ENCODE measurements around the gene MDM2. TPM values are rescaled to one million over a fixed set of nuclear protein-coding genes. Genes with fewer than 3 reads are reported as not detected.
"Not testable (repeated sequence)": the region's sequence is repeated elsewhere in the genome, so short reads cannot be mapped to it uniquely, and the experiment has no call there.

MDM2 gene
- total RNA-seq, 2 experiments from 2014 or later: 148 to 153 TPM

DNA sequence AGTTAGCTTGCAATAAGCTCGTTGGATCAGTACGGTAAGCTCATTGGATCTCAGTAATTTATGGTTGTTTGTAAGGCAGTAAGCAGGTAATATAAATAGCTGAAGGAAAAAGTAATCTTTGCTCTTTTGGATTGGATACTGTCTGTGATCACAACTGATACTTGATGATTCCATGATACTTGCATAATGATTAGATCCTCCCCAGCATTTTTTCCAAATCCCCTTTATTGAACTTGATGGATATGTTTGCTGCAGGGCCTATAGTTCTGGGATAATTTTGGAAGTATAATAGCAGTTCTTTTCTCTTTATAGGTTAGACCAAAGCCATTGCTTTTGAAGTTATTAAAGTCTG, 5.2 kb downstream of the MDM2 start:
- intact Hi-C loops (cut with micrococcal nuclease): no loop called here

DNA sequence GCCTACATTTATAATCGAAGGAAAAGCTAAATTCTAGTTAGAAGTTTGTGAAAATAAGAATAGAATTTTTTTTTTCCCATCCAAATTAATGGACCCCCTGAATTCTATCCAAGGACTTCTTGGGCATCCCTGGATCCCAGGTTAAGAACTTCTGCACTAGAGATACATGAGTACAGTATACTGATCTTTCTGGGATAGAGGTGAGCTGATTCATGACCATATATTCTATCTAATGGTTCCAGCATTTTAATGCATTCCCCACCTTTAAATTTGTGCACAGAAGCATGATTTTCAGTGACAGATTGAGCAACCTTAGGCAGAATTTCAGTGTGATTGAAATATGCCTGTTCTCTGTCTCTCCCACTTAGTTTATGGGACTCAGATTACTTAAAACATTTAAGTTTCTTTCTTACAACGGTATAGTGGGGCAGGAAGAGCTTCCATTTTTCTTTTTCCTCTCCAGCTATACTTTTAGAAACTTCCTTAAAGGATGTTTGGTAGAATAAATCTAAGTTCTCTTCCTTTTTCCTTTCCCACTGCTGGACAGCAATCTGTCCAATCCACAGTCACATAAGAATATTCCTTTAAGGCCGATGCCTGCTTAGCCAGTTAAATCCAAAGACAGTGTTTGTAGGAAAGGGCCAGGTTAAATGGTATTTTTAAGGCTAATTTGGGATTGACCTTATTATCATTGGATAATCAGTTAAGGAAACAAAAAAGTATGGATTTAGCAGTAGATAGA, 6.7 kb downstream of the MDM2 start:
- ChIA-PET POLR2A (interaction anchor here (0.6 to 1.4 kb wide), 2 partner anchors 12 to 91 kb away, joined by 3 to 4 read pairs; no protein-coding TSS in a partner anchor), CTCF (interaction anchor here (1.0 to 4.3 kb wide), 3 partner anchors 14 to 23 kb away, joined by 3 to 25 read pairs (median 3); no protein-coding TSS in a partner anchor)
- no peak overlapping the region for H3K27ac Mint-ChIP-seq
- H3K36me3 Mint-ChIP-seq (ENCODE audit: low read depth): peaks cover 58% of the 10 kb centered on the region
- no peaks in the 10 kb centered on the region for H3K27me3 Mint-ChIP-seq
- no peak overlapping the region for H3K4me3 Mint-ChIP-seq
- TF ChIP-seq, protein P1, sequence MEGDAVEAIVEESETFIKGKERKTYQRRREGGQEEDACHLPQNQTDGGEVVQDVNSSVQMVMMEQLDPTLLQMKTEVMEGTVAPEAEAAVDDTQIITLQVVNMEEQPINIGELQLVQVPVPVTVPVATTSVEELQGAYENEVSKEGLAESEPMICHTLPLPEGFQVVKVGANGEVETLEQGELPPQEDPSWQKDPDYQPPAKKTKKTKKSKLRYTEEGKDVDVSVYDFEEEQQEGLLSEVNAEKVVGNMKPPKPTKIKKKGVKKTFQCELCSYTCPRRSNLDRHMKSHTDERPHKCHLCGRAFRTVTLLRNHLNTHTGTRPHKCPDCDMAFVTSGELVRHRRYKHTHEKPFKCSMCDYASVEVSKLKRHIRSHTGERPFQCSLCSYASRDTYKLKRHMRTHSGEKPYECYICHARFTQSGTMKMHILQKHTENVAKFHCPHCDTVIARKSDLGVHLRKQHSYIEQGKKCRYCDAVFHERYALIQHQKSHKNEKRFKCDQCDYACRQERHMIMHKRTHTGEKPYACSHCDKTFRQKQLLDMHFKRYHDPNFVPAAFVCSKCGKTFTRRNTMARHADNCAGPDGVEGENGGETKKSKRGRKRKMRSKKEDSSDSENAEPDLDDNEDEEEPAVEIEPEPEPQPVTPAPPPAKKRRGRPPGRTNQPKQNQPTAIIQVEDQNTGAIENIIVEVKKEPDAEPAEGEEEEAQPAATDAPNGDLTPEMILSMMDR (IDR thresholded peaks at IDR 0.05): no peak
- intact Hi-C loops (cut with micrococcal nuclease): no loop called here
- H3K4me1 Mint-ChIP-seq (ENCODE audit: low read depth): peaks cover 37% of the 10 kb centered on the region
- ATAC-seq (no peak), DNase-seq (no peak)
- no peaks in the 10 kb centered on the region for H3K9me3 Mint-ChIP-seq

More for the DNA sequence above, 5.2 kb downstream of the MDM2 start:
- TF ChIP-seq, protein P1 (IDR thresholded peaks at IDR 0.05): no peak
- H3K27me3 Mint-ChIP-seq: no peaks in the 10 kb centered on the region
- ChIA-PET CTCF (interaction anchor here (0.7 to 4.3 kb wide), 5 partner anchors 8 to 344 kb away, joined by 3 to 25 read pairs (median 5); no protein-coding TSS in a partner anchor), POLR2A (interaction anchor here (1.2 to 1.7 kb wide), 2 partner anchors 8 to 17 kb away, joined by 4 to 6 read pairs; no protein-coding TSS in a partner anchor)
- peak overlapping the region; percentile 62 for H3K27ac Mint-ChIP-seq
- peaks cover 66% of the 10 kb centered on the region for H3K36me3 Mint-ChIP-seq (ENCODE audit: low read depth)
- peaks cover 45% of the 10 kb centered on the region for H3K4me1 Mint-ChIP-seq (ENCODE audit: low read depth)
- no peaks in the 10 kb centered on the region for H3K9me3 Mint-ChIP-seq
- H3K4me3 Mint-ChIP-seq: peak overlapping the region; percentile 37
- no peak for DNase-seq
- no peak for ATAC-seq

DNA sequence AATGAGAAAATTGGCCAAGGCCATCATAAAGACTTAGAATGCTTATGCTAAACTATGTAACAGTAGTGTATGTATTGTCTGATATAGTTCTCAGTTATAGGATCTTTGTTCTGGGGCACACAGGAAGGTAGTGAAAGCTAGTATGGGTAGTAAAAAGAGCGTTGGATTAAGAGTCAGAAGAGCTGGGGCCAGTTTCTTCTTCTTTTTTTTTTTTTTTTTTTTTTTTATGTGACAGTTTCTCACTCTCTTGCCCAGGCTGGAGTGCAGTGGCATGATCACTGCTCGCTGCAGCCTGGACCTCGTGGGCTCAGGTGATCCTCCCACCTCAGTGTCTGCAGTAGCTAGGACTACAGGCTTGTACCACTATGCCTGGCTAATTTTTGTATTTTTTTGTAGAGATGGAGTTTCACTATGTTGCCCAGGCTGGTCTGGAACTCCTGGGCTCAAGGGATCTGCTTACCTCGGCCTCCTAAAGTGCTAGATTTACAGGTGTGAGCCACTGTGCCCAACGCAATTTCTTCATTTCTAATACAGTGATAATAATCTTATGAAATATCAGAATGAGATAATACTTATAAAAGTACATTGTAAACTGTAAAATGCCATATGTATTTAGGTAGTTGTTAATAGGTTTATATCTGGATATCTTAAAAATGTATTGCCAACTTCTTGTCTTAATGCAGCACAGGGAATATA, 7.4 kb downstream of the MDM2 start:
- TF ChIP-seq, protein P1 (IDR thresholded peaks at IDR 0.05): no peak
- Mint-ChIP-seq H3K4me1 (ENCODE audit: low read depth) (peaks cover 39% of the 10 kb centered on the region), H3K36me3 (ENCODE audit: low read depth) (peaks cover 54% of the 10 kb centered on the region), H3K9me3 (no peaks in the 10 kb centered on the region), H3K4me3 (no peak overlapping the region), H3K27ac (no peak overlapping the region), H3K27me3 (no peaks in the 10 kb centered on the region)
- ChIA-PET POLR2A (interaction anchor here (1.4 kb wide), 1 partner anchor 11 kb away, joined by 4 read pairs; no protein-coding TSS in a partner anchor), CTCF (interaction anchor here (1.0 to 4.3 kb wide), 3 partner anchors 13 to 16 kb away, joined by 3 to 25 read pairs (median 11); no protein-coding TSS in a partner anchor)
- DNase-seq: no peak
- intact Hi-C loops (cut with micrococcal nuclease): no loop called here
- ATAC-seq: no peak

DNA sequence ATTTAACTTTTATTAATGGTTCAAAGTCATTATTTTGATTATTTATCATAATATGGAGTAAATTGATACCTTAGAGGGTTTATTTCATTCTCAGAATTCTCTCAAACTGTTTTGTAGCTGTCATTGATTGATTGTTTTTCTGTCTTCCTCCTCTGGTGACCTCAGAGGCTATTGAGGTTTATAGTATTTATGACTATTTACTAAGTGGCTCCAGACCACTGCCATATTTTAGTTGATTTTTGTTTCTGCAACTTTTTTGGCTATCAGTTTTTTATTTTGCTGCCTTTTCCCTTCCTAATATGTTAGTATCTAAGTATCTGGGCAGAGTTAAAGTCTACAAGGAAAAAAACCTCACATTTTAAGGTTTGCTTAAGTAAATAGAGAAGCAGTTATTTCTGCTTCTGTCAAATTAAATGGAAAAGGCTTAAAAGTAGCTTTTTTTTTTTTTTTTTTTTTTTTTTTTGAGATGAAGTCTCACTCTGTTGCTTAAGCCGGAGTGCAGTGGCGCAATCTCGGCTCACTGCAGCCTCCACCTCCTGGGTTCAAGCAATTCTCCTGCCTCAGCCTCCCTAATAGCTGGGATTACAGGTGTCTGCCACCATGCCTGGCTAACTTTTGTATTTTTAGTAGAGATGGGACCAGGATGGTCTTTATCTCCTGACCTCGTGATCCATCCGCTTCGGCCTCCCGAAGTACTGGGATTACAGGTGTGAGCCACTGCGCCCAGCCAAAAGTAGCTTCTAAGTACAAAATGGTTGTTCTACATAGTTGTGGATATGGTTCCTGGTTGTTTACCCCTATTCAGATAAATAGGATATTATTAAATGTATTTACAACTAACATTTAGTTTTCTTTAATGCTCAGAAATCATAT, 8.2 kb downstream of the MDM2 start:
- TF ChIP-seq, protein P1 (IDR thresholded peaks at IDR 0.05): no peak
- Mint-ChIP-seq H3K4me1 (ENCODE audit: low read depth) (peaks cover 36% of the 10 kb centered on the region), H3K4me3 (no peak overlapping the region), H3K9me3 (no peaks in the 10 kb centered on the region), H3K27ac (peak overlapping the region; percentile 69), H3K36me3 (ENCODE audit: low read depth) (peaks cover 52% of the 10 kb centered on the region), H3K27me3 (no peaks in the 10 kb centered on the region)
- ChIA-PET POLR2A (interaction anchor here (1.4 to 2.3 kb wide), 3 partner anchors 8 to 14 kb away, joined by 3 to 19 read pairs (median 7); partner anchors contain the start of gene MDM2), CTCF (interaction anchor here (2.3 kb wide), 1 partner anchor 14 kb away, joined by 11 read pairs; no protein-coding TSS in a partner anchor)
- ATAC-seq (no peak), DNase-seq (no peak)
- intact Hi-C loops (cut with micrococcal nuclease): no loop called here

DNA sequence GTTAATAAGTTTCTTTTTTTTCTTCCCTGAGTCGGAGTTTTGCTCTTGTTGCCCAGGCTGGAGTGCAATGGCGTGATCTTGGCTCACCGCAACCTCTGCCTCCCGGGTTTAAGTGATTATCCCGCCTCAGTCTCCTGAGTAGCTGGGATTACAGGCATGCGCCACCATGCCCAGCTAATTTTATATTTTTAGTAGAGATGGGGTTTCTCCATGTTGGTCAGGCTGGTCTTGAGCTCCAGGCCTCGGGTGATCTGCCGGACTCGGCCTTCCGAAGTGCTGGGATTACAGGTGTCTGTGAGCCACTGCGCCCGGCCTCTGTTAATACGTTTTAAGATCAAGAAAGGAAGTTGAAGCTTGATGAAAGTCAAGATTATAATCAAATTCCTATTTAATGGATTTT, 11.5 kb downstream of the MDM2 start:
- ChIA-PET CTCF (interaction anchor here (0.6 to 1.6 kb wide), 4 partner anchors 11 to 398 kb away, joined by 3 to 8 read pairs (median 4); no protein-coding TSS in a partner anchor), POLR2A (interaction anchor here (0.9 kb wide), 1 partner anchor 10 kb away, joined by 3 read pairs; no protein-coding TSS in a partner anchor)
- H3K27ac Mint-ChIP-seq; H3K27me3 Mint-ChIP-seq; DNase-seq; ATAC-seq; H3K9me3 Mint-ChIP-seq; intact Hi-C loops (cut with micrococcal nuclease); H3K4me3 Mint-ChIP-seq: not testable (repeated sequence)
- H3K4me1 Mint-ChIP-seq (ENCODE audit: low read depth): peaks cover 22% of the 10 kb centered on the region
- peaks cover 46% of the 10 kb centered on the region for H3K36me3 Mint-ChIP-seq (ENCODE audit: low read depth)
